Activated CD4-positive, CD25-positive, alpha-beta regulatory T cell treated with anti-CD3 and anti-CD28 coated beads, Interleukin-2, amount 50 U/mL, for 16 hours (primary cell): Measurements from ENCODE around the gene PDE7B.

Source experiments
- DNase-seq: peaks from one replicate; pipeline ENCODE4 v3.0.0-alpha.2; 2020; ENCODE audit warnings: low read depth, low spot score

Gene PDE7B

DNA sequence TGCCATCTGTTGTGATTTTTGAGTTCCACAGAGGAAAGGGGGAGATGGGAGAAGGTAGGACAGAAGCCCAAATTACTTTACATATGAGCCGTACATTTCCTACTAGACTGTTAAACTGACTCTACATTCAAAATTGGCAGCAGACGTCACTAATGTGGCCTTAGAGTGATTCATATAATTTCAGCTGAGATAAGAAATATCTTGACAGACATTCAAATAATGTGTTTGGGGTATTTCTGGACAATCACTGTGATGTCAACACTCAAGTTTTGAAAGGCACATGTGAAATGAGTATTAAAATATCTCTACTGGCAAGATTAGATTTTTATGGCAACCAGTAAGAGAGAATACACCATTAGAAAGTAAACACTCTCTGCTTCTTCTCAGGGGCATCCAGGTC lies 294.6 kb downstream of the PDE7B start:
- DNase-seq, result no peak

DNA sequence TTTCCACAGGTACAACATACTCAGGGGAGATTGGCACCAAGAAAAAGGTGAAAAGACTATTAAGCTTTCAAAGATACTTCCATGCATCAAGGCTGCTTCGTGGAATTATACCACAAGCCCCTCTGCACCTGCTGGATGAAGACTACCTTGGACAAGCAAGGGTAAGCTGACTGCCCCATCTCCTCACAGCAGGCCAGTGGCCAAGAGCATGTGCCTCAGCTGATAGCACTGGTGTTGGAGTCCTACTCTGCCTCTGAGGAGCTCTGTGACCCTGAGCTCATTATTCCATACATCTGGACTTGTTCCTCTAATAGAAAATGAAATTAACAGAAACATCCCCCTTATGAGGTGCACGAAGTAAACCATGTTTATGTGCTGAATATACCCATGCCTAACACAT lies 295.8 kb downstream of the PDE7B start:
- DNase-seq, result no peak

DNA sequence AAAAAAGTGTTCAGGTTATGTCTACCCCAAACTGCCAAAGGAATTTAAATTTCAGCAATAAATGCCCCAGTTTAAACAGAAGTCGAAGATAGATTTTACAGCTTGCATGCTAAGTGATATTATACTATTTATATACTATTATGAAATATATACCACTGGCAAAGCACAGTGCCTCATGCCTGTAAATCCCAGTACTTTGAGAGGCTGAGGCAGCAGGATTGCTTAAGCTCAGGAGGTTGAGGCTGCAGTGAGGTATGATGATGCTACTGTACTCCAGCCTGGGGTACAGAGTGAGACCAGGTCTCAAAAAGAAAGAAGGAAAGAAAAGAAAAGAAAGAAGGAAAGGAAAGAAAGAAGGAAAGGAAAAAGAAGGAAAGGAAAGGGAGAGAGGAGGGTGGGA lies 296.6 kb downstream of the PDE7B start:
- no peak for DNase-seq

DNA sequence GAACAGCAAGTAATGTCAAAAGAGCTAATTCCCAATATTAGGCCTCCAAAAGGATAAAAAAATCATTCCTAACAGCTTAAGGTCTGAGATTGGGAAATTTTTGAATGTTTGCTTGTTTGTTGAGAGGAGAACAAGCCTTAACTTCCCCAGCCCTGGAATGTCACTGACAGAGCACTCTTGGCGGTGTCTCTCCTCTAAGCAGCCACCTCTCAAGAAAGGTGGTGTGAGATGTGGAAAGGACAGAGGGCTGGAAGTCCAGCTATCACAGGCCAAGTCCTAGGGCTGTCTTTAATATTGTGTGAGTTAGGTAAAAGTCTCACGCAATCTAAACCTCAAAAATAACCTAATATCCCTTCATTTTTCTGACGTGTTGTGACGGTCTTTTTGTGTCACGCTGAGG lies 297.0 kb downstream of the PDE7B start:
- DNase-seq, result no peak

DNA sequence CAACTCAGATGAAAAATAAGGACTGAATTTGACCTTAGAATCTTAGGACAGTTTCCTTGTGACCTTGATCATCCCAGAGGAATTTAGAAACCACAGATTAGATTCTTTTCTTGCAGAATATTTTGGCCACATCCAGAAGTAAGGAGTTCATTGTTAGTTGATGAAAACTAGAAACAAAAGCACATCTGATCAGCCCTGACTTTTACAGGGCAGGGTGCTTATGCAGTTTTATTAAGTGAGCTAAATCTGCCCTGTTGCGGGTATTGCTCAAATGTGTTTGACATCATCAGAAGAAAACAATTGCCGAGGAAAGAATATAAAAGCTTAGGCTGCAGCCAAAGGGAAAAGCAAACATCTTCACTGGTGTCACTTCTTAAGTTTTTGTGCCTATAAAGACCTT lies 297.8 kb downstream of the PDE7B start:
- no peak for DNase-seq

DNA sequence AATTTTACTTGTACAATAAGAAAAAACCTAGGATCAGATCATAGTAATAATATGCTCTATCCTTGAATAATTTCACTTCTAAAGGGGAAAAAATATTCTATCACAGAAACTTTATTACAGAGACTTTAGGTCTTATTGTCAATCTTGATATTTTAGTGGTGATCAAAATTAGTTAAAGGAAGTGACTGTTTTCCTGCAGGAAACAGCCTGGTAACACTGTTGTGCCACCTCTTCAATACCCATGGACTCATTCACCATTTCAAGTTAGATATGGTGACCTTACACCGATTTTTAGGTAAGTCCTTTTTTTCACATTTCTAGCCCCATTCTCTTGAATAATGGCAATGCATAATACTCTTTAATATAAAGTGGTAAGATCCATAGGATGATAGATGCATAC lies 299.5 kb downstream of the PDE7B start:
- no peak for DNase-seq

- no peak for DNase-seq
Measured at GRCh38 chr6:136153707-136154375, 302.3 kb downstream of the PDE7B start.

GRCh38 chr6:136155191-136155590 lies 303.7 kb downstream of the PDE7B start:
- no peak for DNase-seq

GRCh38 chr6:136157743-136158142 lies 306.2 kb downstream of the PDE7B start:
- DNase-seq, result no peak

DNA sequence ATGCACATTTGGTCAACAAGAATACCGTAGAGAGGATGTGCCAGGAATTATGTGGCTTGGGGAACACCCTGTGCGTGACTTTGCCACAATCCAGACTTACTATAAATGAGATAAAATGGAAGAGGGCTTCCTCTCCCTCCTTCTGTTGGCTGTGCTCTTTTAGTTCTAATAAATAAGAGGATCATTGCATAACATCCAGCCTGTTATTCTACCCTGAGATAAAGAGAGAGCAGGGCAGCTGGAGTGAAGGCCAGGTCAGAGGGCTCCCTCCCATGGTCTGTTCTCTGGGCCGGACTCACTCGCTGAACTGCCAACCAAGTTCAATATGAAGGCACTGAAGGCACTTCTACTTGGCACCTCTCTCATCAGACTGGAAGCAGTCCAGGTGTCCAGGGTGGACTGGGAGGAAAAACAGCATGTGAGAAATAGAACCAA lies 306.9 kb downstream of the PDE7B start:
- DNase-seq, result no peak

DNA sequence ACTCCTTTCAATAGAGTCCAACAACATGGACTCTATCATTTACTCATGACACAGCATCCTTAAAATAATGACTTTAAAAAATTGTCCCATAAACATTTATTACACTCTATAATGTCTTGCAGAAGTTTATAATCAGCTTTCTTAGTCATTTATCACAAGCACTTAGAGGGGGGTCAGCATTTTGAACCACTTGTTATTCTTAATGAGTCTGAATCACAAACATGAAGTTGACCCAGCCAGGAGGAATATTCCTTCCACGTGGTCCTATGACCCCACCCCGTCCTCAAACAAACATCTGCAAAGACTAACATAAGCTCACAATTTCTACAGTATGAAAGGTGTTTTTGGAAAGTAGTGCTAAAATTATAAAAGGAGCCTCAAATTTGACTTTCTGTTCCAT lies 307.5 kb downstream of the PDE7B start:
- DNase-seq, result no peak

GRCh38 chr6:136160250-136160649 lies 308.7 kb downstream of the PDE7B start:
- DNase-seq, result no peak

GRCh38 chr6:136161950-136162349 lies 310.4 kb downstream of the PDE7B start:
- no peak for DNase-seq

DNA sequence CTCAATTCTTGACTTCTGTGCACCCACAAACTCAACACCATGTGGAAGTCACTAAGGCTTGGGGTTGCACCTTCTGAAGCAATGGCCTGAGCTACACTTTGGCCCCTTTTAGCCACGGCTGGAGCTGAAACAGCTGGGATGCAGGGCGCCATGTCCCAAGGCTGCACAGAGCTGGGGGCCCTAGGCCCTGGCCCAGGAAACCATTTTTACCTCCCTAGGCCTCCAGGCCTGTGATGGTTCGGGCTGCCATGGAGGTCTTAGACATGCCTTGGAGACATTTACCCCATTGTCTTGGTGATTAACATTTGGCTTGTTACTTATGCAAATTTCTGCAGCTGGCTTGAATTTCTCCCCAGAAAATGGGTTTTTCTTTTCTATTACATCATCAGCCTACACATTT lies 311.8 kb downstream of the PDE7B start:
- DNase-seq, result no peak

DNA sequence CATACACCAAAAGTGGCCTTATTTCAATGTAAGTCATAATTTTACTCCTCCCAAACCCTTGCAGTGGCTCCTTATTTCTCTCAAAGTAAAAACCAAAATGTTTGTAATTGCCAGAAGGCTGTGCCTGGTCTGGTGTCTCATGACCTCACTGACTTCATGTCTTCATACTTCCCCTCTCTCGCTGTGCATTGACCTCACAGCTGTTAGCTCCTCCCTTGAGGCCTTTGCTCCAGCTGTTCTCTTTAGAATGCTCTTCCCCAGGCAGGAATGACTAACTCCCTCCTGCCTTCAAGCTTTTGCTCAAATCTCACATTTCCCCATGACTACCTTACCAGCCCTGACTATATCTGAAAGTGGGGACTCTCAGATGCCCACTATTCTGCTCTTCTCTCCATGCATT lies 315.3 kb downstream of the PDE7B start:
- DNase-seq, result no peak

DNA sequence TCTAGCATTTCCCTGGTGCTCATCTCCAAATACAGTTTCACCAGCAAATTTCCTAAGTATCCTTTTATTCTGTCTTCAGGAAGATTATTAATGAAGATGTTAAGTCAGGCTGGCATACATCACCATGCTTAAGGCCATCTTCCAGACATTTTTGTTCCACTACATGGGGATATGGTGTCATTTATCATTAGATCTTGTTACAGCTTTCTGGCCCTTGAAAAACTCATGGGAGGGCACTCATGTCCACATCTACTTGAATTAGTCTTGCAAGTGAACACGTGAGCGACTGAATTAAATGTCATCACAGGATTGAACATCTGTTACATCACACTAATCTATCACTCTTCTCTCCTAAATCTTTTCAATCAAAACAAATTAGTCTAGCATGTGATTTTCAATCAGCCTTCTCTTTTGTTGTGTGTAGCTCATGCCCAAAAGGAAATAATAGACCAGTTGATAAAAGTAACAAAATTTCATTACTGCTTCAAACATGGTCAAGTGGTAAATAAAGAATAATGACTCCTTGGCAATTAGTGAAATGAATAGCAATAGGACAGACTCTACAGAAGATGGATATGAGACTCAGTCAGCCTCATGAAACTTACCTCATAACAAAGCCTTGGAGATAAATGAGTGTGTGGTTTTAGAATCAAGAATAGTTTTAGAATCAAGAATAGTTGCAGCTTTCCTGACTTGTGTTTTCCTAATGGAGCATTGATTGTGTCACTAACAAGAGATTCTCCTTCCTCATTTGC lies 318.1 kb downstream of the PDE7B start:
- no peak for DNase-seq

- no peak for DNase-seq
Measured at GRCh38 chr6:136171231-136171630, 319.7 kb downstream of the PDE7B start.

- DNase-seq, result no peak
Measured at GRCh38 chr6:136173519-136174507, 322.3 kb downstream of the PDE7B start.

DNA sequence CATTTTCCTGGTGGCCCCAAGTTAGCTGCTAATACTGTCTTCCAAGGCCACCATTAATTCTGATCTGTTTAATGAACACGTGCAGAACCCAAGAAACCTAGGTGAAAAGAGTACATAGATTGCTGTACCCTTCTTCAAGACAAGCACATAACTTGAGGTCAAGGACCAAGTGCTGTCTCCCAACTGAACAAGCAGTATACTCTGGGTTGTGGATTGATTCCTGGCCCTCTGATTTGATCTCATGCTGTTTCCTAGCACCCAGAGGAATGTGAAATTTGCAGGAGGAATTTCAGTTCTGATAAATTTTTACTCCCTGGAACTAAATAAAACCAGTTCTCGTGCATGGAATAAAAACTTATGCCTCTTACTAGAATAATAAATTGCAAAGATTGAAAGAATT lies 323.0 kb downstream of the PDE7B start:
- DNase-seq, result no peak

- DNase-seq, result no peak
Measured at GRCh38 chr6:136175873-136176272, 324.4 kb downstream of the PDE7B start.

DNA sequence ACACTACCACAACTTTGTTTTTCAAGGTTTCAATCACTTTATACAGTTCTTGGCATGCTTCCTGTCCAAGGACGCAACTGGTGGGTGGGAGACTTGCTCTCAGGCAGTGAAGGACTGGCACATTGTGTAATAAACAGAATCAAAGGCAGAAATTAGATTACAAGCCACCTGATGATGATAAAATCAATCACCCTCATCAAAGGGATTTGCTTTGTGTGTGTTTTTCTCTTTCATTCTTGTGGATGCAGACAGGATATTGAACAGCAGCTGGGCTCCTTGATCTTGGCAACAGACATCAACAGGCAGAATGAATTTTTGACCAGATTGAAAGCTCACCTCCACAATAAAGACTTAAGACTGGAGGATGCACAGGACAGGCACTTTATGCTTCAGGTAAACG lies 327.2 kb downstream of the PDE7B start:
- DNase-seq, result no peak
